Calu3 (cell line): ENCODE data around the gene VWDE. TPM values are rescaled to one million over a fixed set of nuclear protein-coding genes. Genes with fewer than 3 reads are reported as not detected.
"Not testable (repeated sequence)": the region's sequence is repeated elsewhere in the genome, so short reads cannot be mapped to it uniquely, and the experiment has no call there.

Source experiments
- BruUV-seq: library from RNA; stranded (reverse); fragments of 400-500 nt; replicated peaks from 2 replicates; lab custom pipeline; 2021; lab: Mats Ljungman, UMichigan
- CTCF ChIA-PET: fragments of 300-600 bp; sonication (Branson Sonifier 250); formaldehyde crosslinking; loops from one replicate; lab custom pipeline; 2022; ENCODE audit warnings: antibody characterized with exemption; lab: Charles Lee
- DNase-seq: peaks from one replicate; pipeline ENCODE4 v3.0.0; 2022
- H3K27ac Mint-ChIP-seq: one replicate; pipeline ENCODE4 v1.8.0; 2022; ENCODE audit warnings: mixed read lengths; ENCODE audit not compliant: unreplicated experiment
- H3K27me3 Mint-ChIP-seq: one replicate; pipeline ENCODE4 v1.8.0; 2022; ENCODE audit warnings: mixed read lengths; ENCODE audit not compliant: unreplicated experiment
- H3K36me3 Mint-ChIP-seq: one replicate; pipeline ENCODE4 v1.8.0; 2022; ENCODE audit warnings: mild to moderate bottlenecking, moderate library complexity, mixed read lengths; ENCODE audit not compliant: insufficient read depth, unreplicated experiment
- H3K4me1 Mint-ChIP-seq: one replicate; pipeline ENCODE4 v1.8.0; 2022; ENCODE audit warnings: mild to moderate bottlenecking, low read depth, mixed read lengths; ENCODE audit not compliant: unreplicated experiment
- H3K4me3 Mint-ChIP-seq: one replicate; pipeline ENCODE4 v1.8.0; 2022; ENCODE audit warnings: mild to moderate bottlenecking, low read depth, moderate library complexity, mixed read lengths; ENCODE audit not compliant: unreplicated experiment
- H3K9me3 Mint-ChIP-seq: one replicate; pipeline ENCODE4 v1.8.0; 2022; ENCODE audit warnings: low read depth, mixed read lengths; ENCODE audit not compliant: unreplicated experiment
- CTCF ChIP-seq: fragments of 200-600 bp; IDR thresholded peaks from one replicate; pipeline ENCODE4 v1.8.0; 2022; ENCODE audit warnings: antibody characterized with exemption; ENCODE audit not compliant: unreplicated experiment
- intact Hi-C: fragments of 100-400 bp; cut with micrococcal nuclease; formaldehyde crosslinking; loops from one replicate; pipeline ENCODE4 v1.10.0; 2022; ENCODE audit not compliant: unreplicated experiment
- total RNA-seq: library from RNA; stranded (reverse); gene quantifications from 2 replicates; pipeline ENCODE4 v1.2.3, GENCODE V29; 2022

The VWDE gene
- total RNA-seq, 1 experiment from 2014 or later = 21.3 TPM

GRCh38 chr7:12410523-12410922, 6.9 kb upstream of the VWDE start:
- TF ChIP-seq CTCF = no peak
- no TSS peak for BruUV-seq
- no peak for DNase-seq
- Mint-ChIP-seq H3K27ac (no peak overlapping the region), H3K27me3 (no peaks in the 10 kb centered on the region), H3K9me3 (peaks cover 6% of the 10 kb centered on the region), H3K36me3 (no peaks in the 10 kb centered on the region), H3K4me1 (no peaks in the 10 kb centered on the region), H3K4me3 (no peak overlapping the region)
- CTCF ChIA-PET = no interaction called here
- intact Hi-C loops = no loop called here

- Mint-ChIP-seq H3K36me3 (peaks cover 5% of the 10 kb centered on the region), H3K4me3 (no peak overlapping the region), H3K9me3 (peaks cover 6% of the 10 kb centered on the region), H3K27ac (no peak overlapping the region), H3K27me3 (no peaks in the 10 kb centered on the region), H3K4me1 (peaks cover 5% of the 10 kb centered on the region)
- intact Hi-C loops = loop anchor here (2.0 kb wide), 1 partner anchor 14 kb away; no protein-coding TSS in a partner anchor
- DNase-seq = no peak
- no TSS peak for BruUV-seq
- CTCF ChIA-PET = interaction anchor here (1.3 kb wide), 1 partner anchor 25 kb away, joined by 3 read pairs; no protein-coding TSS in a partner anchor
- no peak for TF ChIP-seq CTCF
Observed at GRCh38 chr7:12409097-12409711, 5.5 kb upstream of the VWDE start.

GRCh38 chr7:12407652-12408051, 4.0 kb upstream of the VWDE start:
- intact Hi-C loops = loop anchor here (2.0 kb wide), 1 partner anchor 15 kb away; no protein-coding TSS in a partner anchor
- peaks cover 21% of the 10 kb centered on the region for H3K36me3 Mint-ChIP-seq
- CTCF ChIA-PET = not testable (repeated sequence)

GRCh38 chr7:12402365-12402725, 1.3 kb downstream of the VWDE start:
- CTCF ChIA-PET = interaction anchor here (0.5 kb wide), 1 partner anchor 9 kb away, joined by 3 read pairs; no protein-coding TSS in a partner anchor
- intact Hi-C loops = no loop called here
- no peak for DNase-seq
- no TSS peak for BruUV-seq
- peaks cover 7% of the 10 kb centered on the region for H3K9me3 Mint-ChIP-seq
- H3K4me3 Mint-ChIP-seq = peak overlapping the region; percentile 98
- peaks cover 29% of the 10 kb centered on the region for H3K36me3 Mint-ChIP-seq
- no peaks in the 10 kb centered on the region for H3K27me3 Mint-ChIP-seq
- no peak for TF ChIP-seq CTCF
- peaks cover 29% of the 10 kb centered on the region for H3K4me1 Mint-ChIP-seq
- no peak overlapping the region for H3K27ac Mint-ChIP-seq

More at GRCh38 chr7:12407652-12408051, 4.0 kb upstream of the VWDE start:
- H3K27me3 Mint-ChIP-seq, H3K27ac Mint-ChIP-seq, DNase-seq, H3K4me3 Mint-ChIP-seq, BruUV-seq, H3K9me3 Mint-ChIP-seq, H3K4me1 Mint-ChIP-seq: not testable (repeated sequence)
